Neutrophil (primary cell): ENCODE measurements around the gene ATXN1.

Experiments
- H3K27ac ChIP-seq: fragments of 200-600 bp; sonication (generic); 2 replicates; pipeline ENCODE4 v1.5.1; 2016; ENCODE audit warnings: mild to moderate bottlenecking, moderate library complexity
- H3K27me3 ChIP-seq: fragments of 200-600 bp; sonication (generic); 2 replicates; pipeline ENCODE4 v1.6.0; 2016; ENCODE audit warnings: mild to moderate bottlenecking
- H3K36me3 ChIP-seq: fragments of 200-600 bp; sonication (generic); 2 replicates; pipeline ENCODE4 v1.5.1; 2017
- H3K4me1 ChIP-seq, 2 experiments: fragments of 200-600 bp in 1 of 2; sonication (generic) in 1 of 2; 1 replicate in 1 of 2; 2 replicates in 1 of 2; pipeline versions ENCODE4 v1.5.1 to v1.6.1; 2013 to 2016; ENCODE audit warnings: low read depth in 1 of 2, low read length in 1 of 2, mild to moderate bottlenecking in 1 of 2, moderate library complexity in 1 of 2; ENCODE audit not compliant: control insufficient read depth in 1 of 2, insufficient read depth in 1 of 2
- H3K4me3 ChIP-seq, 2 experiments: fragments of 200-600 bp in 1 of 2; sonication (generic) in 1 of 2; 1 replicate in 1 of 2; 2 replicates in 1 of 2; pipeline ENCODE4 v1.5.1; 2013 to 2016; ENCODE audit warnings: low read depth in 1 of 2, low read length in 1 of 2, mild to moderate bottlenecking in 1 of 2, moderate library complexity in 1 of 2
- H3K9me3 ChIP-seq: fragments of 200-600 bp; sonication (generic); 2 replicates; pipeline ENCODE4 v1.5.1; 2016
- CTCF ChIP-seq: fragments of 200-600 bp; sonication (generic); IDR thresholded peaks from 2 replicates; pipeline ENCODE4 v1.5.1; 2016; ENCODE audit warnings: antibody characterized with exemption

ATXN1 gene

GRCh38 chr6:16766836-16767745 is 5.8 kb upstream of the ATXN1 start:
- no peaks in the 10 kb centered on the region for H3K9me3 ChIP-seq
- no peak for TF ChIP-seq CTCF
- H3K27ac ChIP-seq, result no peak overlapping the region
- no peak overlapping the region for H3K4me3 ChIP-seq
- H3K27me3 ChIP-seq, result no peaks in the 10 kb centered on the region
- H3K4me1 ChIP-seq, result peaks cover 45 to 48% of the 10 kb centered on the region in 2 experiments
- no peaks in the 10 kb centered on the region for H3K36me3 ChIP-seq

- no peak overlapping the region for H3K4me3 ChIP-seq
- H3K27ac ChIP-seq, result no peak overlapping the region
- H3K36me3 ChIP-seq, result no peaks in the 10 kb centered on the region
- no peaks in the 10 kb centered on the region for H3K9me3 ChIP-seq
- no peak for TF ChIP-seq CTCF
- peaks cover 45 to 46% of the 10 kb centered on the region in 2 experiments for H3K4me1 ChIP-seq
- H3K27me3 ChIP-seq, result no peaks in the 10 kb centered on the region
These were observed 4.8 kb upstream of the ATXN1 start for GRCh38 chr6:16766043-16766536.

- Histone ChIP-seq H3K4me1 (peaks cover 37 to 38% of the 10 kb centered on the region in 2 experiments), H3K9me3 (no peaks in the 10 kb centered on the region), H3K27ac (no peak overlapping the region), H3K4me3 (no peak overlapping the region), H3K27me3 (no peaks in the 10 kb centered on the region), H3K36me3 (no peaks in the 10 kb centered on the region)
- no peak for TF ChIP-seq CTCF
These were observed 4.0 kb upstream of the ATXN1 start for GRCh38 chr6:16765235-16765634.

- H3K9me3 ChIP-seq, result no peaks in the 10 kb centered on the region
These were observed 3.1 kb upstream of the ATXN1 start for GRCh38 chr6:16764188-16764950.

More at GRCh38 chr6:16764188-16764950, 3.1 kb upstream of the ATXN1 start:
- no peak overlapping the region for H3K4me3 ChIP-seq
- no peaks in the 10 kb centered on the region for H3K36me3 ChIP-seq
- no peak overlapping the region for H3K27ac ChIP-seq
- TF ChIP-seq CTCF, result no peak
- no peaks in the 10 kb centered on the region for H3K27me3 ChIP-seq
- peaks cover 31 to 32% of the 10 kb centered on the region in 2 experiments for H3K4me1 ChIP-seq
